HepG2 (cell line): ENCODE results near the gene SIGMAR1. TPM values are rescaled to one million over a fixed set of nuclear protein-coding genes. Genes with fewer than 3 reads are reported as not detected.

ENCODE experiments used
- CEBPB ChIP-seq: IDR thresholded peaks from 2 replicates; pipeline ENCODE4 v1.6.1; 2011; ENCODE audit warnings: low read depth, low read length, improper control_type of control experiment, borderline replicate concordance
- CEBPG ChIP-seq: IDR thresholded peaks from 2 replicates; pipeline ENCODE4 v1.6.1; 2016
- CREM ChIP-seq, 2 experiments: sonication (generic) in 1 of 2; formaldehyde crosslinking in 1 of 2; IDR thresholded peaks; 2 replicates each; pipeline versions ENCODE4 v1.4.0 to v1.6.1; 2016 to 2020; ENCODE audit warnings: antibody characterized with exemption in 1 of 2, mild to moderate bottlenecking in 1 of 2, missing genetic modification reagents in 1 of 2
- FOXA1 ChIP-seq, 2 experiments: fragments of 450-650 bp in 1 of 2; sonication (generic) in 1 of 2; formaldehyde crosslinking in 1 of 2; IDR thresholded peaks; 2 replicates each; pipeline versions ENCODE4 v1.4.0 to v1.6.1; 2016 to 2020; ENCODE audit warnings: missing genetic modification reagents in 1 of 2
- GABPA ChIP-seq, 2 experiments: IDR thresholded peaks; 2 replicates each; pipeline ENCODE4 v1.6.1; 2011 to 2016; ENCODE audit warnings: low read depth in 2 of 2, low read length in 1 of 2, missing biosample characterization in 1 of 2, missing genetic modification characterization in 1 of 2
- HNRNPK ChIP-seq: fragments of 200-400 bp; formaldehyde crosslinking; IDR thresholded peaks from 2 replicates; pipeline ENCODE4 v1.6.1; 2018; ENCODE audit warnings: low read length, low read depth, moderate library complexity, mild to moderate bottlenecking; ENCODE audit not compliant: poor library complexity, severe bottlenecking
- IKZF1 ChIP-seq: fragments of 450-650 bp; IDR thresholded peaks from 2 replicates; pipeline ENCODE4 v1.7.1; 2016
- NFE2L1 ChIP-seq: sonication (generic); formaldehyde crosslinking; IDR thresholded peaks from 2 replicates; pipeline ENCODE4 v1.4.0; 2020; ENCODE audit warnings: missing genetic modification reagents, mild to moderate bottlenecking, borderline replicate concordance
- TFDP2 ChIP-seq: sonication (generic); formaldehyde crosslinking; IDR thresholded peaks from 2 replicates; pipeline ENCODE4 v1.4.0; 2020; ENCODE audit warnings: missing genetic modification reagents
- ZNF777 ChIP-seq: sonication (generic); formaldehyde crosslinking; IDR thresholded peaks from 2 replicates; pipeline ENCODE4 v1.4.0; 2020; ENCODE audit warnings: missing genetic modification reagents
- ZNF790 ChIP-seq: sonication (generic); formaldehyde crosslinking; IDR thresholded peaks from 2 replicates; pipeline ENCODE4 v1.8.0; 2022; ENCODE audit warnings: missing genetic modification reagents, mild to moderate bottlenecking, borderline replicate concordance
- polyA plus RNA-seq, 8 experiments: library from polyadenylated mRNA; depleted of rRNA in 3 of 8; stranded (reverse) in 7 of 8; unstranded in 1 of 8; fragments of >200 nt; fragmentation: Illumina TruSeq in 4 of 8; extraction: Trizol in 4 of 8; gene quantifications; 2 replicates each; pipeline versions ENCODE4 v1.2.1 to v1.2.3, GENCODE V29; 2011 to 2016; ENCODE audit warnings: low read depth in 4 of 8, missing spikeins in 1 of 8, mixed read lengths in 1 of 8; ENCODE audit not compliant: insufficient read depth in 1 of 8
- total RNA-seq, 5 experiments: library from RNA; depleted of rRNA; stranded (reverse); fragments of >200 nt; fragmentation: Illumina TruSeq; extraction: Trizol; gene quantifications; 2 replicates each; pipeline ENCODE4 v1.2.3, GENCODE V29; 2016; ENCODE audit warnings: low read depth in 1 of 5
- TF ChIP-seq, protein P1 (sequence below), 2 experiments: sonication (generic) in 1 of 2; formaldehyde crosslinking in 1 of 2; IDR thresholded peaks; 2 replicates each; pipeline versions ENCODE4 v1.6.1 to v1.9.0; 2014 to 2022; ENCODE audit warnings: antibody characterized with exemption in 1 of 2, borderline replicate concordance in 1 of 2, inconsistent platforms in 1 of 2, low read depth in 1 of 2, missing genetic modification reagents in 1 of 2
- TF ChIP-seq, protein P2 (sequence below): sonication (generic); formaldehyde crosslinking; IDR thresholded peaks from 2 replicates; pipeline ENCODE4 v1.5.1; 2020; ENCODE audit warnings: mild to moderate bottlenecking, moderate library complexity, missing genetic modification reagents
- TF ChIP-seq, protein P3 (sequence below): IDR thresholded peaks from 2 replicates; pipeline ENCODE4 v1.6.1; 2012; ENCODE audit warnings: low read length, improper control_type of control experiment

Gene SIGMAR1
- total and polyA plus RNA-seq, 2 of the 13 experiments (the other 11 are each of a cell fraction or from before 2014, with no cell fraction given), result 38.9 to 60.8 TPM

DNA sequence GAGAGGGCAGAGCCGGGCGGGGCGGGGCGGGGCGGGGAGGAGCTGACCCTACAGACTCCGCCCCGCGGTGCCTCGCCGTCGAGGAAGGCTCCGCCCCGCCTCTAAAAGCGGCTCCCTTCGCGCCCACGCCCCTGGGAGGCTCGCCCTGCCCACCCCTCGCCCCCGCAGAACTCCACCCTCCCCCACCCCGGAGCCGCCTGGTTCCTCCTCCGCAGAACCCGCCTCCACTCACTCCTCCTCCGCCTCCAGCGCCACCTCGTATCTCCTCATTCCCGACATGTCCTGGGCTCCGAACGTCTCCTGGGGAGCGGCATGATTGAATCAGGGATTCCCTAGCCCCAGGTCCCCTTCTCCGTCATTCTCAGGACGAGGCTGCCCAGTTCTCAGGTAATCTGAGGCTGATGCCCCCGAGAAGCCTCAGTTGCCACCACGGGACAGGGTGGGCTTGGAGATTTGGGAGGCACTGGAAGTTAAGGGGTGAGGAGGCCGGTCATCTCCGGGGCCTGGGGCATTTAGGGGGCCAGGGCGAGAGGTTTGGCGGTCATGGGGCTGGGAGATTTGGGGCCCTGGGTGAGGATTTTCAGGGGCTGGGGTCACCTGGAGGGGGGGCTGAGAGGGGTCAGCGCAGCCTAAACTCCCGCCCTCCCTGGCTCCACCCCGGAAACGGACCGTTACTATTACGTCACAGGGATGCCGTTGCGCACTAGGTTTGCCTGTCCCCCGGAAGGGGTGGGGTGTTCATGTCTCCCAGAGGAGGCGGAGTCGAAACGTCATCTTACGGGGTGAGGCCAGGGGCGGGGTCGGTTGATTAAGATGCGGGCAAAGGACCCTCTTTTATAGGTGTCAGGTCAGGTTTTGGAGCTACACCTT, 28.0 kb upstream of the SIGMAR1 start (continued):
- TF ChIP-seq, protein P1, sequence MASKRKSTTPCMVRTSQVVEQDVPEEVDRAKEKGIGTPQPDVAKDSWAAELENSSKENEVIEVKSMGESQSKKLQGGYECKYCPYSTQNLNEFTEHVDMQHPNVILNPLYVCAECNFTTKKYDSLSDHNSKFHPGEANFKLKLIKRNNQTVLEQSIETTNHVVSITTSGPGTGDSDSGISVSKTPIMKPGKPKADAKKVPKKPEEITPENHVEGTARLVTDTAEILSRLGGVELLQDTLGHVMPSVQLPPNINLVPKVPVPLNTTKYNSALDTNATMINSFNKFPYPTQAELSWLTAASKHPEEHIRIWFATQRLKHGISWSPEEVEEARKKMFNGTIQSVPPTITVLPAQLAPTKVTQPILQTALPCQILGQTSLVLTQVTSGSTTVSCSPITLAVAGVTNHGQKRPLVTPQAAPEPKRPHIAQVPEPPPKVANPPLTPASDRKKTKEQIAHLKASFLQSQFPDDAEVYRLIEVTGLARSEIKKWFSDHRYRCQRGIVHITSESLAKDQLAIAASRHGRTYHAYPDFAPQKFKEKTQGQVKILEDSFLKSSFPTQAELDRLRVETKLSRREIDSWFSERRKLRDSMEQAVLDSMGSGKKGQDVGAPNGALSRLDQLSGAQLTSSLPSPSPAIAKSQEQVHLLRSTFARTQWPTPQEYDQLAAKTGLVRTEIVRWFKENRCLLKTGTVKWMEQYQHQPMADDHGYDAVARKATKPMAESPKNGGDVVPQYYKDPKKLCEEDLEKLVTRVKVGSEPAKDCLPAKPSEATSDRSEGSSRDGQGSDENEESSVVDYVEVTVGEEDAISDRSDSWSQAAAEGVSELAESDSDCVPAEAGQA (IDR thresholded peaks at IDR 0.05; ENCODE audit: low read depth), result peak; percentile 82
- TF ChIP-seq, protein P1 (CRISPR knock-in tag; IDR thresholded peaks at IDR 0.05; ENCODE audit: borderline replicate concordance), result no peak
- TF ChIP-seq, protein P2, sequence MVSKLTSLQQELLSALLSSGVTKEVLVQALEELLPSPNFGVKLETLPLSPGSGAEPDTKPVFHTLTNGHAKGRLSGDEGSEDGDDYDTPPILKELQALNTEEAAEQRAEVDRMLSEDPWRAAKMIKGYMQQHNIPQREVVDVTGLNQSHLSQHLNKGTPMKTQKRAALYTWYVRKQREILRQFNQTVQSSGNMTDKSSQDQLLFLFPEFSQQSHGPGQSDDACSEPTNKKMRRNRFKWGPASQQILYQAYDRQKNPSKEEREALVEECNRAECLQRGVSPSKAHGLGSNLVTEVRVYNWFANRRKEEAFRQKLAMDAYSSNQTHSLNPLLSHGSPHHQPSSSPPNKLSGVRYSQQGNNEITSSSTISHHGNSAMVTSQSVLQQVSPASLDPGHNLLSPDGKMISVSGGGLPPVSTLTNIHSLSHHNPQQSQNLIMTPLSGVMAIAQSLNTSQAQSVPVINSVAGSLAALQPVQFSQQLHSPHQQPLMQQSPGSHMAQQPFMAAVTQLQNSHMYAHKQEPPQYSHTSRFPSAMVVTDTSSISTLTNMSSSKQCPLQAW (CRISPR knock-in tag), result no peak
- TF ChIP-seq, protein P3, sequence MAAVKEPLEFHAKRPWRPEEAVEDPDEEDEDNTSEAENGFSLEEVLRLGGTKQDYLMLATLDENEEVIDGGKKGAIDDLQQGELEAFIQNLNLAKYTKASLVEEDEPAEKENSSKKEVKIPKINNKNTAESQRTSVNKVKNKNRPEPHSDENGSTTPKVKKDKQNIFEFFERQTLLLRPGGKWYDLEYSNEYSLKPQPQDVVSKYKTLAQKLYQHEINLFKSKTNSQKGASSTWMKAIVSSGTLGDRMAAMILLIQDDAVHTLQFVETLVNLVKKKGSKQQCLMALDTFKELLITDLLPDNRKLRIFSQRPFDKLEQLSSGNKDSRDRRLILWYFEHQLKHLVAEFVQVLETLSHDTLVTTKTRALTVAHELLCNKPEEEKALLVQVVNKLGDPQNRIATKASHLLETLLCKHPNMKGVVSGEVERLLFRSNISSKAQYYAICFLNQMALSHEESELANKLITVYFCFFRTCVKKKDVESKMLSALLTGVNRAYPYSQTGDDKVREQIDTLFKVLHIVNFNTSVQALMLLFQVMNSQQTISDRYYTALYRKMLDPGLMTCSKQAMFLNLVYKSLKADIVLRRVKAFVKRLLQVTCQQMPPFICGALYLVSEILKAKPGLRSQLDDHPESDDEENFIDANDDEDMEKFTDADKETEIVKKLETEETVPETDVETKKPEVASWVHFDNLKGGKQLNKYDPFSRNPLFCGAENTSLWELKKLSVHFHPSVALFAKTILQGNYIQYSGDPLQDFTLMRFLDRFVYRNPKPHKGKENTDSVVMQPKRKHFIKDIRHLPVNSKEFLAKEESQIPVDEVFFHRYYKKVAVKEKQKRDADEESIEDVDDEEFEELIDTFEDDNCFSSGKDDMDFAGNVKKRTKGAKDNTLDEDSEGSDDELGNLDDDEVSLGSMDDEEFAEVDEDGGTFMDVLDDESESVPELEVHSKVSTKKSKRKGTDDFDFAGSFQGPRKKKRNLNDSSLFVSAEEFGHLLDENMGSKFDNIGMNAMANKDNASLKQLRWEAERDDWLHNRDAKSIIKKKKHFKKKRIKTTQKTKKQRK, result no peak
- TF ChIP-seq CREM (IDR thresholded peaks at IDR 0.05) (peak; percentile 68), CREM (CRISPR knock-in tag; IDR thresholded peaks at IDR 0.05) (no peak), TFDP2 (no peak), CEBPG (CRISPR knock-in tag) (0 out of 2 replicates have a peak, but pooled peaks have one; percentile 34), NFE2L1 (CRISPR knock-in tag) (no peak), HNRNPK (peak; percentile 12), CEBPB (peak; percentile 73; the same call in 1 of the 2 replicates), GABPA (IDR thresholded peaks at IDR 0.05; ENCODE audit: low read depth, low read length) (peak; percentile 62), GABPA (CRISPR knock-in tag; IDR thresholded peaks at IDR 0.05; ENCODE audit: low read depth) (peak; percentile 91), IKZF1 (no peak), ZNF777 (CRISPR knock-in tag) (peak; percentile 63; the same call in 1 of the 2 replicates), FOXA1 (IDR thresholded peaks at IDR 0.05) (no peak), FOXA1 (CRISPR knock-in tag; IDR thresholded peaks at IDR 0.05) (no peak), ZNF790 (CRISPR knock-in tag) (no peak)
